ENCODE results near the gene FTH1.

Gene FTH1

GRCh38 chr11:61946894-61947293, 20.5 kb downstream of the FTH1 start:
- no peak for DNase-seq (ENCODE audit: low read depth)
- no peak overlapping the region for H3K4me3 ChIP-seq (ENCODE audit: low read depth, low read length)
- TF ChIP-seq CTCF (conservative IDR thresholded peaks at IDR 0.05; ENCODE audit: low read depth, low read length): no peak

- no peak for TF ChIP-seq CTCF (conservative IDR thresholded peaks at IDR 0.05; ENCODE audit: low read depth, low read length)
- DNase-seq (ENCODE audit: low read depth): no peak
- no peak overlapping the region for H3K4me3 ChIP-seq (ENCODE audit: low read depth, low read length)
Observed at GRCh38 chr11:61945191-61945590, 22.2 kb downstream of the FTH1 start.

GRCh38 chr11:61940466-61940865, 27.0 kb downstream of the FTH1 start:
- DNase-seq (ENCODE audit: low read depth): no peak
- no peak overlapping the region for H3K4me3 ChIP-seq (ENCODE audit: low read depth, low read length)
- no peak for TF ChIP-seq CTCF (conservative IDR thresholded peaks at IDR 0.05; ENCODE audit: low read depth, low read length)

- no peak overlapping the region for H3K4me3 ChIP-seq (ENCODE audit: low read depth, low read length)
- no peak for TF ChIP-seq CTCF (conservative IDR thresholded peaks at IDR 0.05; ENCODE audit: low read depth, low read length)
- DNase-seq (ENCODE audit: low read depth): no peak
Observed at GRCh38 chr11:61935861-61936260, 31.6 kb downstream of the FTH1 start.

GRCh38 chr11:61930933-61931332, 36.5 kb downstream of the FTH1 start:
- H3K4me3 ChIP-seq (ENCODE audit: low read depth, low read length): no peak overlapping the region
- no peak for DNase-seq (ENCODE audit: low read depth)
- TF ChIP-seq CTCF (conservative IDR thresholded peaks at IDR 0.05; ENCODE audit: low read depth, low read length): no peak

- no peak for TF ChIP-seq CTCF (conservative IDR thresholded peaks at IDR 0.05; ENCODE audit: low read depth, low read length)
- no peak for DNase-seq (ENCODE audit: low read depth)
- no peak overlapping the region for H3K4me3 ChIP-seq (ENCODE audit: low read depth, low read length)
Observed at GRCh38 chr11:61928606-61929005, 38.8 kb downstream of the FTH1 start.

GRCh38 chr11:61927501-61927900, 39.9 kb downstream of the FTH1 start:
- no peak for TF ChIP-seq CTCF (conservative IDR thresholded peaks at IDR 0.05; ENCODE audit: low read depth, low read length)
- H3K4me3 ChIP-seq (ENCODE audit: low read depth, low read length): no peak overlapping the region
- DNase-seq (ENCODE audit: low read depth): peak; percentile 77
